Ishikawa (cell line): ENCODE results near the gene USPL1.

Experiments
- CEBPB ChIP-seq: IDR thresholded peaks from 2 replicates; pipeline ENCODE4 v1.6.1; 2012
- EP300 ChIP-seq: IDR thresholded peaks from 2 replicates; pipeline ENCODE4 v1.6.1; 2012; ENCODE audit warnings: borderline replicate concordance
- NFIC ChIP-seq: IDR thresholded peaks from 2 replicates; pipeline ENCODE4 v1.6.1; 2012
- RAD21 ChIP-seq: IDR thresholded peaks from 2 replicates; pipeline ENCODE4 v1.6.1; 2012; ENCODE audit warnings: low read depth
- TAF1 ChIP-seq: IDR thresholded peaks from 2 replicates; pipeline ENCODE4 v1.6.1; 2012; ENCODE audit warnings: low read depth, mild to moderate bottlenecking
- TF ChIP-seq, protein P1 (sequence below): IDR thresholded peaks from 2 replicates; pipeline ENCODE4 v1.6.1; 2012; ENCODE audit warnings: low read depth, mild to moderate bottlenecking

DNA sequence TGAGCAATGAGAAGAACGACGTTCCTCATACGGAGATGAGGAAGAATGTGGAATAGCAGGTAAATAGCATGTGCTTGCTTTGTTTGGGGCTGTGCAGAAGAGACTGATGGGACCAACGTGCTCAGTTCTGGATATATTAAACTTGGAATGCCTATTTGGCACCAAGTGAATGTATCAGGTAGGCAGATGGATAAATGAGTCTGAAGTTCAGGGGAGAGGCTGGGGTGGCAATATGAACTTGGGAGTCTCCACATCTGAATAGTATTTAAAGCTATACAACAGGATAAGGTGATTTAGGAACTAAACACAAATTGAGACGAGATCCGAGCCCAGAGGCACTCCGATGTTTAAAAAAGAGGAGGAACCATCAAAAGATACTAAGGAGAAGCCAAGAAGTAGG lies 12.7 kb upstream of the USPL1 start:
- TF ChIP-seq EP300 (no peak), RAD21 (no peak), TAF1 (no peak), CEBPB (no peak), NFIC (no peak)
- TF ChIP-seq, protein P1, sequence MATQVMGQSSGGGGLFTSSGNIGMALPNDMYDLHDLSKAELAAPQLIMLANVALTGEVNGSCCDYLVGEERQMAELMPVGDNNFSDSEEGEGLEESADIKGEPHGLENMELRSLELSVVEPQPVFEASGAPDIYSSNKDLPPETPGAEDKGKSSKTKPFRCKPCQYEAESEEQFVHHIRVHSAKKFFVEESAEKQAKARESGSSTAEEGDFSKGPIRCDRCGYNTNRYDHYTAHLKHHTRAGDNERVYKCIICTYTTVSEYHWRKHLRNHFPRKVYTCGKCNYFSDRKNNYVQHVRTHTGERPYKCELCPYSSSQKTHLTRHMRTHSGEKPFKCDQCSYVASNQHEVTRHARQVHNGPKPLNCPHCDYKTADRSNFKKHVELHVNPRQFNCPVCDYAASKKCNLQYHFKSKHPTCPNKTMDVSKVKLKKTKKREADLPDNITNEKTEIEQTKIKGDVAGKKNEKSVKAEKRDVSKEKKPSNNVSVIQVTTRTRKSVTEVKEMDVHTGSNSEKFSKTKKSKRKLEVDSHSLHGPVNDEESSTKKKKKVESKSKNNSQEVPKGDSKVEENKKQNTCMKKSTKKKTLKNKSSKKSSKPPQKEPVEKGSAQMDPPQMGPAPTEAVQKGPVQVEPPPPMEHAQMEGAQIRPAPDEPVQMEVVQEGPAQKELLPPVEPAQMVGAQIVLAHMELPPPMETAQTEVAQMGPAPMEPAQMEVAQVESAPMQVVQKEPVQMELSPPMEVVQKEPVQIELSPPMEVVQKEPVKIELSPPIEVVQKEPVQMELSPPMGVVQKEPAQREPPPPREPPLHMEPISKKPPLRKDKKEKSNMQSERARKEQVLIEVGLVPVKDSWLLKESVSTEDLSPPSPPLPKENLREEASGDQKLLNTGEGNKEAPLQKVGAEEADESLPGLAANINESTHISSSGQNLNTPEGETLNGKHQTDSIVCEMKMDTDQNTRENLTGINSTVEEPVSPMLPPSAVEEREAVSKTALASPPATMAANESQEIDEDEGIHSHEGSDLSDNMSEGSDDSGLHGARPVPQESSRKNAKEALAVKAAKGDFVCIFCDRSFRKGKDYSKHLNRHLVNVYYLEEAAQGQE, result no peak
